Skeletal muscle tissue (tissue), 2 donors: ENCODE results near the gene SNX9. TPM values are rescaled to one million over a fixed set of nuclear protein-coding genes. Genes with fewer than 3 reads are reported as not detected.

Source experiments
- small RNA-seq: library from RNA; depleted of rRNA; stranded (forward); fragments of <200 nt; gene quantifications from one replicate; pipeline ENCODE3, GENCODE V24; 2014
- total RNA-seq: library from RNA; depleted of rRNA; stranded (reverse); fragments of >200 nt; gene quantifications from one replicate; pipeline ENCODE4 v1.2.3, GENCODE V29; 2014

SNX9 gene
- total RNA-seq, 1 donor from 2014 or later: 19.3 TPM

Small RNA genes within 50 kb of the gene (small RNA-seq; reads per million reads assigned to genes)
- not detected for gene HSPE1P26
- gene RNU6-786P: not detected

Other genes with a start within 250 kb of the SNX9 start
- 8.4 TPM for gene SYNJ2, start 158.6 kb downstream of the SNX9 start, total RNA-seq